K562 treated with DMSO at 1 percent for 24 hours (cell line): Measurements from ENCODE around the gene LRIT2. TPM values are rescaled to one million over a fixed set of nuclear protein-coding genes. Genes with fewer than 3 reads are reported as not detected.

Source experiments
- total RNA-seq: library from RNA; unstranded; fragments of 300-600 nt; gene quantifications from 2 replicates; pipeline ENCODE4 v1.2.3, GENCODE V29; 2022; ENCODE audit warnings: low read depth; ENCODE audit not compliant: insufficient read depth

Gene LRIT2
- not detected in 2 replicates for total RNA-seq

DNA sequence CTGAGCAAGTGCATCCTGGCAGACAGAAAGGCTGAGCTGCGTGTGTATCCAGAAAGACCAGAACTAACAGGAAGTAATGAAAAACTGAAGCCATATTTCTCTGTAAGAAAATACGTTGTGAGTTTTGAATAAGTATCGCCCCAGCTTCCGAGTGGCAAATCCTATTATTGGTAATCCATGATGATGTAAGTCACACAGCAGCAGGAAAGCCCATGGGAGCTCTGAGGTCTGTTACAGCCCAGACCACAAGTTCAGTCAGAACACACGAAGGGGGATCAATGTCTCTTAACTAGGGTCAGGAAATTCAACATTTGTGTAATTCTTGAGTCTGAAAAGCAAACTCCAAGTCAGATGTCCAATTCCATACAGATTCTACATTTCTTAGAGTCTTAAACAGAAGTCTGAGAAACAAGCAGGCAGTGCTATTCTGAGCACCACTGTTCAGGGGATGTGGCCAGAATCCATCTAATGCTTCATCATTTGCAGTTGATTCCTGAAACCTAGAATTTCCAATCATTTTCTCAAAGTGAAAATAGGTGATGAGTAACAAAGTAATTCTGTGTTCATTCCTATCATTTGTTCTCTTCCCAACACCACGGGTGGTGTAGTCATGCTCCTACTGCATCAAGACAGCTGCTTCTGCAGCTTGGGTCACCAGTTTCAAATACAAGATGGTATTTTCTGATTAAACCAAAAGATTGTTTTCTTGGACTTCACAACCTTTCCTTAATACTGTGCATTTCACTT, at the start of gene LRIT2:
Gene LRIT2, minus strand, starts transcription at position 118 of the 747 bp plus-strand sequence. Its CDS starts 24 bp downstream, at position 94.

DNA sequence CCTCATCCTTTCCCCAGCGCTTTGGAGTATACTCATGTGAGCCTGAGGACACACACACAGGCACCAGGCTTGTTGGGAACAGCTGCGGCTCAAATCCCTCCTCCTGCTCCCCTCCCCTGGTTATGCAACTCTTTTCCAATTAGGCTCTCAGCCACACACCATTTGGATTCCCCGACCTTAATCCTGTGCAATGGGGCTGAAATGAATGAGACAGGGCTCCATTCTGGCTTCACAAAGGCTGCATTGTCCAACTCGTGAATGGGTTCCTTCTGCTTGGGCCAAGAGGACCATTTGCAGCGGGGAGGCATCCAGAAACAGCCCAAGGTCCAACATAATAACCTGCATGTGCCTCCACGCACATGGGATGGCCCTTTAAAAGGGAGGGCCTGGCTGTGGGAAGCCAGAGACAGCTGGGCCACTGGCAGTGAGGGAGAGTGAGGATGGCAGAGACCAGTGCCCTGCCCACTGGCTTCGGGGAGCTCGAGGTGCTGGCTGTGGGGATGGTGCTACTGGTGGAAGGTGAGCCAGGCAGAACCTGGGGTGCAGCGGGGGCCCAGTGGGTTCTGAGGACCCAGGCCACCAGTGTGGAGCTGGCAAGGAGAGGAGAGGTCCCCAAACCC, 19.4 kb upstream of the LRIT2 start, which contains the start of gene RGR:
Gene RGR, plus strand, starts transcription at position 403 of the 620 bp plus-strand sequence. Its CDS starts 38 bp downstream, at position 441.

GRCh38 chr10:84241185-84241790, 15.9 kb upstream of the LRIT2 start, which contains the start of gene LRIT1:
LRIT1 (minus strand) TSS chr10:84241546; CDS start chr10:84241439, 107 bp downstream.

GRCh38 chr10:84194424-84195043, 30.8 kb downstream of the LRIT2 start, which contains the start of gene CDHR1:
CDHR1 (plus strand) TSS chr10:84194537; CDS start chr10:84194761, 224 bp downstream.

GRCh38 chr10:84173501-84173929, 51.8 kb downstream of the LRIT2 start, which contains the start of gene GPR15LG:
GPR15LG (plus strand) TSS chr10:84173801; CDS start chr10:84173852, 51 bp downstream.

Other genes with a start within 250 kb of the LRIT2 start
- gene GHITM, start 86.0 kb downstream of the LRIT2 start, total RNA-seq = 281 and 299 TPM in 2 replicates
- not detected in 2 replicates for gene GPR15LG, start 51.7 kb downstream of the LRIT2 start, total RNA-seq
- 0.23 and 0.29 TPM in 2 replicates for gene CDHR1, start 31.0 kb downstream of the LRIT2 start, total RNA-seq
- not detected in 2 replicates for gene LRIT1, start 16.0 kb upstream of the LRIT2 start, total RNA-seq
- not detected in 2 replicates for gene RGR, start 19.5 kb upstream of the LRIT2 start, total RNA-seq
- gene CCSER2, start 103.0 kb upstream of the LRIT2 start, total RNA-seq = 5.2 and 6.9 TPM in 2 replicates